Dermis microvascular lymphatic vessel endothelial cell (primary cell): Measurements from ENCODE around the gene AGO4. TPM values are rescaled to one million over a fixed set of nuclear protein-coding genes. Genes with fewer than 3 reads are reported as not detected.
"Not testable (repeated sequence)": the region's sequence is repeated elsewhere in the genome, so short reads cannot be mapped to it uniquely, and the experiment has no call there.

Experiments
- DNase-seq, 2 donors: peaks; one replicate each; pipeline versions ENCODE4 v3.0.0 to v3.0.0-alpha.2; 2010; ENCODE audit warnings: low read depth in 2 of 2
- total RNA-seq: library from RNA; depleted of rRNA; stranded (reverse); fragments of >200 nt; gene quantifications from 2 replicates; pipeline ENCODE4 v1.2.1, GENCODE V29; 2014

The AGO4 gene
- total RNA-seq, 1 donor from 2014 or later: 28.0 TPM

GRCh38 chr1:35863881-35864625 is 56.2 kb downstream of the AGO4 start:
- DNase-seq: no peak

- DNase-seq: peak; percentile 16 to 63
Observed at GRCh38 chr1:35864813-35865212, 57.0 kb downstream of the AGO4 start.

GRCh38 chr1:35866991-35867390 is 59.2 kb downstream of the AGO4 start:
- no peak for DNase-seq

GRCh38 chr1:35869245-35869950 is 61.6 kb downstream of the AGO4 start:
- peak in 1 of 2 donors; percentile 20 for DNase-seq

GRCh38 chr1:35870651-35871309 is 63.0 kb downstream of the AGO4 start:
- DNase-seq: no peak

GRCh38 chr1:35873243-35873750 is 65.5 kb downstream of the AGO4 start:
- no peak for DNase-seq

GRCh38 chr1:35874115-35874514 is 66.3 kb downstream of the AGO4 start:
- not testable (repeated sequence) for DNase-seq

- DNase-seq: peak in 1 of 2 donors; percentile 36
Observed at GRCh38 chr1:35876988-35877387, 69.2 kb downstream of the AGO4 start.

GRCh38 chr1:35881850-35882273 is 74.0 kb downstream of the AGO4 start:
- no peak for DNase-seq

- DNase-seq: no peak
Observed at GRCh38 chr1:35882586-35882944, 74.7 kb downstream of the AGO4 start.

- DNase-seq: peak; percentile 80 to 95
Observed at GRCh38 chr1:35882945-35883634, 75.3 kb downstream of the AGO4 start, which contains the start of gene AGO1. Gene AGO1, plus strand, starts transcription at chr1:35883209. Its CDS starts 213 bp downstream, at chr1:35883422.

GRCh38 chr1:35883635-35884101 is 75.9 kb downstream of the AGO4 start:
- DNase-seq: peak; percentile 32 to 65

- DNase-seq: no peak
Observed at GRCh38 chr1:35884934-35885333, 77.1 kb downstream of the AGO4 start.

- DNase-seq: no peak
Observed at GRCh38 chr1:35885961-35886558, 78.2 kb downstream of the AGO4 start.

GRCh38 chr1:35886577-35887431 is 79.0 kb downstream of the AGO4 start:
- peak in 1 of 2 donors; percentile 22 for DNase-seq

GRCh38 chr1:35887508-35887907 is 79.7 kb downstream of the AGO4 start:
- DNase-seq: no peak

GRCh38 chr1:35888255-35888654 is 80.4 kb downstream of the AGO4 start:
- DNase-seq: no peak

- DNase-seq: not testable (repeated sequence)
Observed at GRCh38 chr1:35888981-35889380, 81.2 kb downstream of the AGO4 start.

GRCh38 chr1:35893051-35893879 is 85.4 kb downstream of the AGO4 start:
- no peak for DNase-seq
